HTR-8/SVneo (cell line): ENCODE results near the gene CSNK1G1.

Source experiments
- DNase-seq: peaks from one replicate; pipeline ENCODE4 v3.0.0; 2011; ENCODE audit warnings: low spot score, mixed read lengths; ENCODE audit not compliant: insufficient read length
- FAIRE-seq: peaks from 2 replicates; lab custom pipeline; 2011; peaks lifted over from hg19 to GRCh38; lab: Jason Lieb, UNC

The CSNK1G1 gene

DNA sequence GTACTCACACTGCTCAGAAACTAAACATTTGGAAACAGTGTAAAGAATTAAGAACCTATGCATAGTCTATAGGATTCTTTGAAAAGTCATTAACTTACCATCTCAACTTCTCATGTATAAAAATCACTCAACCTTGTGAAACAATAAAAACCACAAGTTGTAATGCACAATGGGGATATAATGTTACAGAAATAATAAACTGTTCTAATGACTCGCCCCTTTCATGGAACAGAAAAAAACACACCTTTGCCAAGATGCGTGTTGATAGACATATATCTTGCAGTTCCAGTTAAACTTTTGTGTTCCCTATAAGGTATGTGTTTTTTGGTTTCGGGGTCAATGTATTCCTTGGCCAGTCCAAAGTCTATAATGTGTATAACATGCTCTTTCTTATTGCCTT, 142.3 kb downstream of the CSNK1G1 start:
- no peak for FAIRE-seq
- DNase-seq = no peak

DNA sequence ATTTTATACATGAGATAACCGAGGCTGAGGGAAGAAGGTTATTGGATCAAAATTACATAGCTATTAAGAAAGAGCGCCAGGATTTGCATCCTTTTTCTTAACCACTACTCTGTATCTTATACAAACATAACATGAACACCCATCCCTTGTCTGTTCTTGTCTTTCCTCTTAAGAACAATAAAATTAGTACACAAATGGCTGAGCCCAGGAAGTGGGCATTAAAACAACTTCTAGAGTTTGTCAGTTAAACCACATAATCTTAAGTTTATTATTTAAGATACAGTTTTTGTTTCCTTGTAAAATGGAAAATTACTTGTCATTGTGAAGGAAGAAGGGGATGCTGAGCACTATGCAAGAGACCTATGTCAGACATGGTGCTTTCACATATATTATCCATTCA, 144.3 kb downstream of the CSNK1G1 start:
- no peak for FAIRE-seq
- no peak for DNase-seq

DNA sequence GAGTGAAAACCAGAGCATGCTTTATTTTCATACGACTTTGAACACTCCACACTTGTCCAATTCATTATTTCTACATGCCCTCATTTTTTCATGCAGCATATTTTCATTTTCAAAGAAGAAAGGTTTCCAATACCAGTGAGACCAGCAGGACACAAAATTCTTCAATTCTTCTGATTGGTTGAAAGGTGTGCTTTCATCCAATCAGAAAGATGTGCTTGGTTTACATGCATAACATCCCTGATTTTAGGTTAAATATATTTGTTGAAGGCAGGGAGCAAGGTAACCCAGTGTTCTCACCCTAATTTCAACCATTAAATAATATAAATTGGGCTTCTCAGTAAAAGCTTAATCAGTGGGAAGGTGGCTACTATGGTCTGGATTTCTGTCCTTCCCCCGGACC, 145.6 kb downstream of the CSNK1G1 start:
- no peak for FAIRE-seq

DNA sequence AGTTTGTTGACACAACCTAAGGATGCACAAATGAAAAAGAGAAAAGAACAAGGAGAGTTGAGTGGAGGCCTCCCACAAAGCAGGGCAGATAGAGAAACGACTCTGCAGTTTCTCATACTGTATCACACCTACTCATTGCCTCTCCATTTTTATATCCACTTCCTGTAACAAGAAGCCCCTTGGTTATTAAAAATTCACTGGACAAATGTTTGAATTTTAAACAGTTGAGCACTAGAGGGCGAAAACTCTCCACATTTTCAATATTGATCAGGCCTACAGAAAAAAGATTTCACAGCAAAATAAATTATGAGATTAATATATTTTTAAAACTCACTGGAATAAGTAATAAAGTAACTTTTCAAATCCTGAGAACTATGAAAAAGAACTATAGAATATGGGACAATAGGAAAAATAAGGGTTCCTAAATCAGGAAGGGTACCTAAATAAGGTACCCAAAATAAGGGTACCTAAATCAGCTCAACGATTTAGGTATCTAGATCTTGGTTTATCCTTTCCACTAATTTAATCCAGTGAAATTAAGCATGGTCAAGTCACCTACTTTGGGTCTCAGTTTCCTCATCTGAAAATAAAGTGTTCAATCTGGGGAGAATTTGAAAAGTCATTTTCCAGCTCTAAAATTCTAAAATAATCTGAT, 146.2 kb downstream of the CSNK1G1 start:
- no peak for FAIRE-seq

More for the DNA sequence above, 145.6 kb downstream of the CSNK1G1 start:
- DNase-seq = no peak

DNA sequence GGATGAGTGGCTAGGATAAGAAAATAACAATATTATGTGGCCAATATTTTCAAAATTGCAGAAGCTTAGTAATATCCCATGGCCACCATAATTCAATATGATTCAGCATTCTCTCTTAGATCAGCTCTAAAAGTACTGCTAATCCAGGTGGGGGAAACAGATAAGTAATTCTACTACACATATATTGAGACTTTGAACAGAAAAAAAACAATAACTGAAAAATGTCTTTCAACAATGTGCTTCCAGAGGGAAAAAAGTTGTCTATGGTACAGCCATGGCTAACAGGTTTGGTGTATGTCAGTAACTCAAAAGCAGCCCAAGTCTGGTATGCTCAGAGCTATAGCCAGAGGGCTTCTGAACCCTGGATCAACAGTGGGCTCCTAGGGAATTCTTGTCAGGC, 150.8 kb downstream of the CSNK1G1 start:
- no peak for DNase-seq
- FAIRE-seq = no peak

More for the DNA sequence above, 146.2 kb downstream of the CSNK1G1 start:
- DNase-seq = peak; percentile 45

DNA sequence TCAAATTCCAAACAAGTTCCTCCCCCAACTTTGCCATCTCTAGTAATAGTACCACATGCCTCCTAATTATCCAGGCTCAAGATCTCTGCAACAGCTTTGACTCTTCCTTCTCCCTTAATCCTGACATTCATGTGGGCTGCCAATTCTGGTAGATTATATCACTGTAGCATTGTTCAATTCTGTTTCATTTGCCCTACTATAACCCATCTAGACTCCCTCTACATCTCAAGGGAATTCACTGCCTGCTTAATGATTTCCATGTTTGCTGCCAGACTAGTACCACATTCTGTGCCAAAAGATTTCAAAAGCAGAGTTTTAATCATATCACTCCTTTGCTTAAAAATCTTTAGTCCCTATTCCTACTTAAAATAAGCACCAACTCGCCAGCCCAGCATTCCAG, 158.5 kb downstream of the CSNK1G1 start:
- DNase-seq = no peak
- no peak for FAIRE-seq

DNA sequence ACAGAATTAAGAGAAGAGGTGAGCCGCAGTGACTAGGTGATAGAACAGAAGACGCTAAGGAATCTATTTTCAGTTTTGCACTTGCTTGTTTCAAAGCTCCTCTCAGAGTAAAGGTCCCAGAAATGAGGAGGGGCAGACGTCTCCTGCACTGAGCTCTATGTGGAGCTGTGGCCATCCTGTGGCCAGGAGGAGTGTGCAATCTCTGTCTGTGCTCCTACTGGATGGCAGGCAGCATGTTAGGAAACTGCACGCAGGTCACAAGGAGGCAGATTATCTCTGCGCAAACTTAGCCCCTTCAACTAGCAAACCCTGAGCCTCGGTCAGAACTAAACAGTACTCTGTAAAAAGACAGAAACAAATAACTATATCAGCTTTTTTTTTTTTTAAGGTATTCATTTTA, 162.0 kb downstream of the CSNK1G1 start:
- DNase-seq = no peak
- no peak for FAIRE-seq

DNA sequence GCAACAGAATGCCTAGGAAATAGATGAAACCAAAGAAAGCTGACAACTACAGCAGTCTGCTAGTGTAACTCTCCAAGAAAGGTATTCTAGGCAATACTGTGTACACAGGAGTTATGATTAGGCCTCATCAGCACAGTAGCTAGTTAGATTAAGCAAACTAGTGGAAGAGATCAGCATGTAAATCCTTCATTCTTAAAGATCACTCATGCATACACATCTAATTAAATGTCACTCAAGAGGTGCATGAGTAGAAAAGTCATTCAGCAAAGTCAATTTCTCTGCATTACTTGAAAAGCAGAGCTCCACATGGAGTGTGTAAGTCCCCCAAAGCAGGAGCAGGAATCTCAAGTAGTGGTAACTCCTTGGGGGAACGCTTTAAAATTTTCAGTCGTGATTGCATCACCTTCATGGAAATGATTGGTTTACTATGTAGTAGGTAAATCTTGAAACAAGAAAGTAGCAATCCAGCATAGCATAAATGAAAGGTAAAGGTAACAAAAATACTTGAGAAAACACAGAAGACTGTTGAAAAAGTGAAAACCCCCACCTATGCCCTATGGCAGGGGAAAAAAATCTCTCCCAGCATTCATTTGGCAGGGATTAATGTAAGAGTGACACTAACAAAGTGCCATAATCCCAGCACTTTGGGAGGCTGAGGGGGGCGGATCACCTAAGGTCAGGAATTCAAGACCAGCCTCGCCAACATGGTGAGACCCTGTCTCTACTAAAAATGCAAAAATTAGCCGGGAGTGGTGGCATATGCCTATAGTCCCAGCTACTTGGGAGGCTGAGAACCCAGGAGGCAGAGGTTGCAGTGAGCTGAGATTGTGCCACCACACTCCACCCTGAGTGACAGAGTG, 163.8 kb downstream of the CSNK1G1 start:
- FAIRE-seq (no peak), DNase-seq (no peak)

DNA sequence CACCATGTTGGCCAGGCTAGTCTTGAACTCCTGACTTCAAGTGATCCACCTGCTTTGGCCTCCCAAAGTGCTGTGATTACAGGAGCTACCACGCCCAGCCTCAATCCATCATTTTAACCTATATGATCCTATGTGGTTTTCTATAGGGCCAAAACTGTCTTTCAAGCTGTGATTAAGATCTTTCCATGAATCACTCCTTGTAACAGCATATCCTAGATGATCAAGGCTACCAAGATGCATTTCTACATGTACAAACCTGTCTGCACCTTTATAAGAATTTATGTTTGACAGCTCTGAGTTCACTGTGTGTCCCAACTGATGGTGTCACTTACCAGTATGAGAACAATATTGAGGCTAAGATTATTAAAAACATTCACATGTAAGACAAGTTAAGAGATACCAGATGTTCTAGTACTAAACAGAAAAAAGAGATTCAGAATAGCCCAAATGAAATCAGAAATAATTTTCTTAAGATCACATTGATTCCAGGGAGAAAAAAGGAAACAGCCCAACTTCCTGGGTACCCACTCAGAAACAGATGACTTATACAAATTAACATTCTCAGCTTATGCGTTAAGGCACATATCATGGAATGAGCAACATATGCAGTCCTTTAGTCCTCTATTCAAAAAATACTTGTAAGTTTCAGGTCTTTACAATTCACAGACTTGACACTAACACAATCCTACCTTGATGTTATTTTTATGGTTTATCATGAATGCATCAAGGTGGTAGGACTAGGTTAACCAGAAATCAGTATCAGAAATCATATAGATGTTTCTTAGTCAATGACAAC, 168.4 kb downstream of the CSNK1G1 start:
- DNase-seq (no peak), FAIRE-seq (no peak)

DNA sequence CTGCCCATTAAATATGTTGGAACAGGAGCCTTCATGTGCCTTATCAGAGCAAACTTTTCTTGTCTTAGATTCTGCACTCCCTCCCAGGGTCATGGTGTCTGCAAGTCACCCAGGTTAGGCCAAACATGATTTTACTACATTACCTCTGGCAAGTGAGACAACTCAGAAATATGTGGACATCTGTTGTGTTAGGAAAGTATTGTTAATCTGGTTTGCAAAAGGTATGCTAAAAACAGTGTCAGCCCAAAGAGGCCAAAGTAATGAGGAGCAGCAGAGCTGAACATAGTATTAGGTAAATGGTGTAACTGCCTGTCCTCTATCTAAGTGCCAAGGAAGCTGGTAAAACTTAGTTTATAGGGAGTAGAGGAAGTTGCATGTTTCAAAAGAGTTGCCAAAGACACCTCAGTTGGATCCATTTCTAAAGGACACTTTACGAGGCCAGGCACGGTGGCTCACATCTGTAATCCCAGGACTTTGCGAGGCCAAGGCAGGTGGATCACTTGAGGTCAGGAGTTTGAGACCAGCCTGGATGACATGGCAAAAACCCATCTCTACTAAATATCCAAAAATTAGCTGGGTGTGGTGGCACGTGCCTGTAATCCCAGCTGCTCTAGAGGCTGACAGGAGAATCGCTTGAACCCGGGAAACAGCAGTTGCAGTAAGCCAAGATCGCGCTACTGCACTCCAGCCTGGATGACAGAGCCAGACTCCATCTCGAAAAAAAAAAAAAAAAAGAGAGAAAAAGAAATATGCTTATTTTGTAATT, 170.6 kb downstream of the CSNK1G1 start:
- FAIRE-seq (no peak), DNase-seq (no peak)

DNA sequence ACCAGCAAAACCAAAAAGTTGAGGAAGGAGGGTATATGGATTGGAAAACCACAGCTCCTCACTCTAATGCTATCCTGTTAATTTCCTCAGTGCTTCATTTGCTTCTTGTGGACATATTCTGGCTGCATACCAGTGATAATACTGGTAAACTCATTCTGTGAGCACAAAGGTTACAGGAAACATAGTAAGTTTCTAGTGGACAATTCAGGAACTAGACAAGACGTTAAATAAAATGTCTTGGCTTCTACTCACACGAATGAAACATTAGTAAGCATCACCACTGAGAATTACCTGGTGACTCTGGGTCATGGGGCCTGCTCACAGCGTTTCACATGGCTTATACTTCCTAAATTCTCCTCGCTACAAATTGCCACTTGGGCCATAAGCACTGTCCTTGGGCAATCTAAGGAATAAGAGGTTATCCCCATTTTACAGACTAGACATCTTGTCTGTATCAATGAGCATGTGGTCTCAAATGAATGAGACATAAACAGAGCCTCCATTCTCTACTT, 173.1 kb downstream of the CSNK1G1 start:
- no peak for DNase-seq
- no peak for FAIRE-seq

DNA sequence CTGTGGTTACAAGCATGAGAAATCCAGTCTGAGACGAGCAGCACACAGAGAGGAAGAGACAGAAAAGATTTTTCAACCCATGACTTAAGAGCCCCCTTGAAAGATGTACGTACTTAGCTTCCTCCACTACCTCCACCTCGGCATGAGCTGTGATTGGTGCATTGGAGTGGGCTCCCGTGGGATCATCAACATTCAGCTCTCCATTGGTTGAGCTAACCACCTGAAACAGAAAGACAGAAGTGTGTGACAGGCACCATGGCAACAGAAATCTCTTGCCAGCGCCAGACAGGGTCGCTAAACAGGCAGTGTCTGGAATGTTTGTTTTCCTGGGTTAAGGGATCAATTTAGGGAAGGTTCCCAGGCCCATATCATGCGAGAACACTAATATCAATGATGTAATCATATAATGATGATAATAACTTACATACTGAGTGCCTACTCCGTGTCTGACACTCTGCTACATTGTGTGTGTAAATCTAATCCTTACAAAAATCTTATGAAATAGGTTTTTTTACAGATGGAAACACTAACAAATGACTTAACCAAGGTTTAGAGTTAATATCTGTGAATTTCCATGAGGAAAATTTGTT, 175.6 kb downstream of the CSNK1G1 start:
- FAIRE-seq = no peak
- no peak for DNase-seq

DNA sequence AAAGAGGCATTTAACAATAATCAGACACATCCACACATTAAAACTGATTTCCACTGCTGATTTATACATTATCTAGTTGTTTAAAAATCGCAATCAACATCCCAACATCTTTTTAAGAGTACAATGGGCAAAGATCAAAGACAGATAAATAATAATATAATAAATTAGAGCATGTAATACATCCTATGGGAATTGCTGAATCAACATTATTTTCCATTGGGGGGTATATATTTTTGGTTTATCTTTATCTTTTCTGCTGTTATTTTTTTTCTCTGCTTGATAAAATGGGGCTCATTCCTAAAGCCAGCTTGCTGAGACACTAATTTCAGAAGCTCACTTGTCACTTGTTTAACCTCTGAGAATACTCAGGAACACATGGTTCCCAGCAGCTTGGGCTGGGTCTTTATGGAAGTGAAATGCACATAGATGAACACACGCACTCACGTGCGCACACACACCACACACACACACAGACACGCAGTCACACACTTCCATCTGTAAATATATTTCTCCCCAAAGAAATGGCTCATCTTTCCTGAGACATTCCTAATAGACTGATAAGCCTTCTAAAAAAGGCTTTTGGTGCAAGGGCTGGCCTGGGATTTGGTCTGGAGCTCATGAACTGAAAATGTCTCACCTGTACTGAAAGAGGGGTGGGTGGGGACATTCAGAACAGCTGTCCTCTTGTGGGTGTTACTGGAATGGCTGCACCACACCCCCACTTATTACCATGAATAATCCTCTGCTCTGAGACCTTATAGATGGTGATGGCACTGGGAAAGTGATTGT, 189.7 kb downstream of the CSNK1G1 start:
- FAIRE-seq (no peak), DNase-seq (no peak)

DNA sequence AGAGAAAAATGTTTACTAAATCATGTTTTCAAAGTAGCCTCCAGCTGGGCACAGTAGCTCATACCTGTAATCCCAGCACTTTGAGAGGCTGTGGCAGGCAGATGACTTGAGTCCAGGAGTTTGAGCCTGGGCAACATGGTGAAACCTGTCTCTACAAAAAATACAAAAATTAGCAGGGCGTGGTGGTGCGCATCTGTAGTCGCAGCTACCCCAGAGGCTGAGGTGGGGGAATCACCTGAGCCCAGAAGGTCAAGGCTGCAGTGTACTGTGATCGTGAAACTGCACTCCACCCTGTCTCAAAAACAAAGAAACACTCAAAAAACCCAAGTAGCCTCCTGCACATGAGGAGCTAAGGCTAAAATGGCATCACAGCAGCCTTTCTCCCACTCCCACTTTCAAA, 191.5 kb downstream of the CSNK1G1 start:
- FAIRE-seq (no peak), DNase-seq (no peak)

DNA sequence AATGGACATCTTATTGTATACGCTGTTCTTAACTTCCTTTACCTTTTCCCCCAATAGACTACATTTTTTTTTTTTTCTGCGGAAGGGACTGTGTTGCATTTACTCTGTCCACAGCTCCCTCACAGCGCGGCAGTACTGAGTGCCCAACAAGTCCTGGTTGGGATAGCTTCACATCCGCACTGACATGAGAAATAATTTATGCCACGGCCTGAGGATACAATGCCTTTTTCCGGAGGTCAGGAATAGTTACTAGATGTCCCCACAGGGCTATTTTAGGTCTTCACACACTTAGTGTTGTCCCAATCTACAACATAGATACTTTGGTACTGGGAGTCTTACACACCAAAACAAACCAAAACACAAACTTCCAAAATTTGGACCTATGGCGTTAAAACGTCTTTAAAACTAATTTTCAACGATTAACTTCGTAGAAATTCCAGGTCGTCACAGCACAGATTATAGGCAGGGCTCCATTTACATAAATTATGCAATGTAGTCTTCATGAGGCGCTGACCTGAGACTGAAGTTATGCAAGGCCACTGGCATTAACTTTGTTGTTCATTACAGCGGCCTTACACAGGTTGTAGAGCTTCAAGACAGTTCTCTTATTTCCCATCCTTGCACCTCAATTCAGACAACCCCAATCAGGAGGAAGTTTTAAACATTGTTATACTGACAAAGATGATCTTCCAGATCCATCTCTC, 192.2 kb downstream of the CSNK1G1 start:
- DNase-seq = no peak
- FAIRE-seq = no peak

DNA sequence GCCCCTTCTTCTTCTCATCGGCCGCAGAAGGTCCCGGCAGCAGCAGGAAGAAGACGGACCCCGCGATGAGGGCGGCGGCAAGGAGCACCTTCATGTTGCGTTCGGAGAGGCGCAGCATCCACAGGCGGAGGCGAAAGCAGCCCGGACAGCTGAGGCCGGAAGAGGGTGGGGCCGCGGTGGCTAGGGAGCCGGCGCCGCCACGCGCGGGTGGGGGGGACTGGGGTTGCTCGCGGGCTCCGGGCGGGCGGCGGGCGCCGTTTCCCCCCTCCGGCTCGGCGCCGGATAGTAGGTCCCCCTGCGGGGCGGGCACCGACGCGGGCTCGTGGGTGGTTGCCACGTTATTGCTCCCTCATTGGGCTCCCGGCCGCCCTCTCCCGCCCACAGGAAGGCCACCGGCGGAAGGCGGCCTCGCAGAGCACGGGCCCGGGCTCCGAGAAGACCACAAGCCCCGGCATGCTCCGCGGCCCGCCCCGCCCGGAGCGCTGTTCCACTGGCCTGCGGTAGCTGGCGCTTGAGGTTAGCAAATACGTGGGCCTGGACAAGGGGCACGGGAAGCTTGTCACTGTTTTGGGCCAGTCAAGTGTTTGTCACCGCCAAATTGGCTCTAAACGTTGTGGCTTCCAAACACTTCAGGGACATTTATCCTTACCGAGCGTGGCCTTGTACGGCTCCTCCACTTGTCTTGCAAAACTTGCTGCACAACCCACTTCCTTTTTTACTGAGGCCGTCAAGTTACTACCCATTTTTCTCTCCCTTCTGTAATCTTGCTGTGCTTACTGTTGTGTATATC, 192.9 kb downstream of the CSNK1G1 start, which contains the start of gene PPIB:
PPIB (minus strand) TSS at position 154 of the 790 bp plus-strand sequence; CDS start at position 118, 36 bp downstream.
- peak; percentile 63 for FAIRE-seq
- peak; percentile 91 for DNase-seq

DNA sequence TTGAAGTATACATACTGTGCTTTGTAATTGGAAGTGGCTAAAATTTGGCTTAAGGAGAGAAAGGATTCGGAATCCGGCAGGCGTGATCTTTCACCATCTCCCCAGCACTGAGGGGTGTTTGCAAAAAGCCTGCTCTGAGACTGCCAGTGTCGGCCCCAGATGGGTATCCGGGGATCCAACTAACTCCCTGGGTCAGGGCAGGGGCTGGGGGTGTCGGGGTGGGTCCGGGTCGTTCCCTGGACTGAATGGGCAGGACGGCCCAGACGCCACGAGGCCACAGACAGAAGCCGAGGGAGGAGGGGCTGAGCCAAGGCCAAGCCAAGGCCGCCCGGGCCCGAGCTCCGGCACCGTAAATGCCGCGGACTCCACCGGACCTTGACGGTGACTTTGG, 193.5 kb downstream of the CSNK1G1 start:
- DNase-seq = no peak
- no peak for FAIRE-seq
